ENCODE measurements around the gene CD3D. TPM values are rescaled to one million over a fixed set of nuclear protein-coding genes. Genes with fewer than 3 reads are reported as not detected.
"Not testable (repeated sequence)": the region's sequence is repeated elsewhere in the genome, so short reads cannot be mapped to it uniquely, and the experiment has no call there.

The CD3D gene
- total and polyA plus RNA-seq, 2 of the 4 experiments (the other 2 are of a cell fraction), result not detected

GRCh38 chr11:118308995-118309528 lies 33.4 kb downstream of the CD3D start:
- in situ Hi-C loops (cut with MboI; ENCODE audit: low sequenced_read_pairs); H4K91ac ChIP-seq (ENCODE audit: insufficient read depth, low read depth, low read length); H3K4me2 ChIP-seq (ENCODE audit: low read depth, low read length); H4K5ac ChIP-seq (ENCODE audit: low read depth, low read length); H3K27me3 ChIP-seq (ENCODE audit: control insufficient read depth, insufficient read depth, low read length); DNase-seq; H3K4me3 ChIP-seq (ENCODE audit: insufficient read depth, low read depth, low read length); H3K4ac ChIP-seq (ENCODE audit: low read depth, low read length); H3K27ac ChIP-seq (ENCODE audit: insufficient read depth, low read length); H3K56ac ChIP-seq (ENCODE audit: extremely low read depth, insufficient read depth, low read length); H2BK120ac ChIP-seq (ENCODE audit: low read depth, low read length); BruUV-seq (replicated peaks); H2AK9ac ChIP-seq (replicated peaks; ENCODE audit: low read depth, low read length, poor library complexity); H4K8ac ChIP-seq (ENCODE audit: low read depth in 2 of 2, low read length in 2 of 2); ATAC-seq (ENCODE audit: low read depth); H3K36me3 ChIP-seq (ENCODE audit: control insufficient read depth, insufficient read depth, low read length); H3K18ac ChIP-seq (ENCODE audit: low read depth, low read length); H3K9me3 ChIP-seq (ENCODE audit: control insufficient read depth, insufficient read depth, low read length); dilution Hi-C loops (cut with HindIII; ENCODE audit: low sequenced_read_pairs, unreplicated experiment); H3K79me1 ChIP-seq (ENCODE audit: low read depth in 1 of 2, low read length in 2 of 2); CTCF ChIA-PET; H2AFZ ChIP-seq (replicated peaks; ENCODE audit: low read length, poor library complexity); H2AK5ac ChIP-seq (ENCODE audit: low read depth, low read length); H2BK20ac ChIP-seq (ENCODE audit: low read depth, low read length); H4K20me1 ChIP-seq (ENCODE audit: insufficient read depth, low read length); H3K14ac ChIP-seq (replicated peaks; ENCODE audit: low read depth, low read length); H3K9me1 ChIP-seq (ENCODE audit: insufficient read depth, low read length); H2BK15ac ChIP-seq (ENCODE audit: low read depth, low read length); H2BK5ac ChIP-seq (ENCODE audit: low read depth, low read length, poor library complexity, severe bottlenecking); H3K4me1 ChIP-seq (ENCODE audit: control insufficient read depth, insufficient read depth, low read length); POLR2A ChIA-PET (ENCODE audit: unreplicated experiment); H3K9ac ChIP-seq (ENCODE audit: low read depth, low read length); intact Hi-C loops (cut with micrococcal nuclease); H3K23ac ChIP-seq (ENCODE audit: low read depth, low read length): not testable (repeated sequence)
- WGBS, 2 experiments (ENCODE audit: extremely low coverage in 2 of 2, insufficient read length in 1 of 2), result no CpG with 5 or more reads among the region's 5 CpGs
